HCT116 (cell line): ENCODE data around the gene TRAPPC12.

ENCODE experiments used
- YY1 ChIP-seq: IDR thresholded peaks from 2 replicates; pipeline ENCODE4 v1.6.1; 2011; ENCODE audit warnings: low read length, low read depth, moderate library complexity, mild to moderate bottlenecking; ENCODE audit not compliant: insufficient replicate concordance; ENCODE audit errors: extremely low read depth
- TF ChIP-seq, protein P1 (sequence below), 3 experiments: fragments of 200-600 bp in 1 of 3; sonication (generic) in 1 of 3; IDR thresholded peaks in 2 of 3; conservative IDR thresholded peaks in 1 of 3; 2 replicates each; pipeline ENCODE4 v1.5.1; 2012 to 2017; ENCODE audit warnings: low read depth in 2 of 3, low read length in 2 of 3, antibody characterized with exemption in 1 of 3, borderline replicate concordance in 1 of 3, control low read depth in 1 of 3, mild to moderate bottlenecking in 1 of 3, mixed read lengths in 1 of 3, mixed run types in 1 of 3, moderate library complexity in 1 of 3; ENCODE audit not compliant: insufficient read depth in 1 of 3

DNA sequence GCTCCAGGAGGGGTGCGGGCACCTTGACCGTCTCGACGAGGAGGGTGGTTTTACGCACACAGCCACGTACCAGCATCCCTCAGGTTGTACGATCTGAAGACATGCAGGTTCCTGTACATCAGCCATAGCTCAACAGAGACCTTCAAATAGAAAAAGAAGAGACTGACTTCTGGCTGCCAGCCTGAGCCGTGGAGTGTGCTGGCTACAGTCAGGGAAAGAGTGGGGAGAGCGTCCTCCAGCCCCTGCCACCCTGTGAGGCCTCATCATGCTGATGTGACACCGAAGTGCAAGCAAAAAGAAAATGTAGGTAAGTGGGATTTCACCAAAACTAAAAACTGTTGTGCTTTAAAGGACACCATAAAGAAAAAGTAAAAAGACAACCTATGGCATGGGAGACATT is 92.8 kb downstream of the TRAPPC12 start:
- TF ChIP-seq, protein P1, sequence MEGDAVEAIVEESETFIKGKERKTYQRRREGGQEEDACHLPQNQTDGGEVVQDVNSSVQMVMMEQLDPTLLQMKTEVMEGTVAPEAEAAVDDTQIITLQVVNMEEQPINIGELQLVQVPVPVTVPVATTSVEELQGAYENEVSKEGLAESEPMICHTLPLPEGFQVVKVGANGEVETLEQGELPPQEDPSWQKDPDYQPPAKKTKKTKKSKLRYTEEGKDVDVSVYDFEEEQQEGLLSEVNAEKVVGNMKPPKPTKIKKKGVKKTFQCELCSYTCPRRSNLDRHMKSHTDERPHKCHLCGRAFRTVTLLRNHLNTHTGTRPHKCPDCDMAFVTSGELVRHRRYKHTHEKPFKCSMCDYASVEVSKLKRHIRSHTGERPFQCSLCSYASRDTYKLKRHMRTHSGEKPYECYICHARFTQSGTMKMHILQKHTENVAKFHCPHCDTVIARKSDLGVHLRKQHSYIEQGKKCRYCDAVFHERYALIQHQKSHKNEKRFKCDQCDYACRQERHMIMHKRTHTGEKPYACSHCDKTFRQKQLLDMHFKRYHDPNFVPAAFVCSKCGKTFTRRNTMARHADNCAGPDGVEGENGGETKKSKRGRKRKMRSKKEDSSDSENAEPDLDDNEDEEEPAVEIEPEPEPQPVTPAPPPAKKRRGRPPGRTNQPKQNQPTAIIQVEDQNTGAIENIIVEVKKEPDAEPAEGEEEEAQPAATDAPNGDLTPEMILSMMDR (IDR thresholded peaks at IDR 0.05 in 2 of 3, conservative IDR thresholded peaks at IDR 0.05 in 1 of 3; ENCODE audit: borderline replicate concordance in 1 of 3, insufficient read depth in 1 of 3, low read depth in 2 of 3, low read length in 2 of 3): no peak
- TF ChIP-seq YY1: no peak
